Spleen (tissue), 7 donors: ENCODE results near the gene GJC2.

ENCODE experiments used
- CTCF ChIP-seq, 11 experiments: fragments of 200-600 bp in 7 of 11; fragments of 450-650 bp in 4 of 11; sonication (generic) in 4 of 11; IDR thresholded peaks in 8 of 11; conservative IDR thresholded peaks in 3 of 11; 1 replicate in 7 of 11; 2 replicates in 4 of 11; pipeline versions ENCODE4 v1.4.0 to v1.8.0; 2016 to 2021; ENCODE audit warnings: antibody characterized with exemption in 11 of 11, inconsistent platforms in 4 of 11, mild to moderate bottlenecking in 1 of 11
- POLR2A ChIP-seq, 3 donors: fragments of 450-650 bp; IDR thresholded peaks; one replicate each; pipeline ENCODE4 v1.5.1; 2017; ENCODE audit warnings: antibody characterized with exemption in 3 of 3, mild to moderate bottlenecking in 1 of 3
- POLR2AphosphoS5 ChIP-seq, 3 donors: sonication (generic); formaldehyde crosslinking; IDR thresholded peaks; one replicate each; pipeline ENCODE4 v1.5.1; 2017; ENCODE audit warnings: antibody characterized with exemption in 3 of 3
- donor health status: DM: no; HTN: no; CAD: no; lungs with moderate emphysema.
- donor health status: DM: no; HTN: no; CAD: no.
- donor health status: DM: no; HTN: no; CAD: no.

DNA sequence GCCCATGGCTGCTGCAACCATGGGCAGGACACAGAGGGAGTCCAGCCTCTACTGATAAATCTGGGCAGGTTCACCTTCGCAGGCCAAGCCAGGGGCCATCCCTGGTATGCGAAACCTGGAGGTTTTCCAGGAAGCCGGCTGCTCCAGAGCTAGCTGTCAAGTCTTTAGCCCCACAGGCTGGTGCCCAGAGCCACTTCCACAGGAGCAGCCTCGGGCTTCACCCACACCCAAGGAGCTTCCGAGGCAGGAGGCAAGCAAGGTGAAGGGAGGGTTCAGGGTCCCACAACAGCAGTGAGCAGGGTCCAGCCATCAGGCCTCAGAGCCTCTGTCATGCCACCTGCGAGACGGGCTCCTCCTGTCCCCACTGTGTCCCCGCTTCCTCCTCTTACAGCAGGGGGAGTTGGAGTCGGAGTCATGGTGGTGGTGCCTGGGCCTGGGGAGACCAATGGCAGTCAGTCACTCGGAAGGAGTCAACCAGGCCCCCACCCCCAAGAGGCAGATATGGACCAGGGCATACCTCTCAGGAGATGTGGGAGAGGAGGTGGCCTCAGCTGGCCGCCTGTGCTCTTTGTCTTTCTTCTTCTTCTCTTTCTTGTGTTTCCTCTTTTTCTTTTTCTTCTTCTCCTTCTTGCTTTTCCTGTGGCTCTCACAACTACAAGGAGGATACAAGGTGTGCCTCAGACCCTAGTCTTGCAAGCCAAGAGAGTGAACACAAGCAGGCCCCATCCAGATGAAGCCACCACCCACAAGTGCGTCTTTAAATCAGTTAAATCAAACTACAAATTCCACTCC lies 48.7 kb upstream of the GJC2 start:
- TF ChIP-seq CTCF (IDR thresholded peaks at IDR 0.05 in 8 of 11, conservative IDR thresholded peaks at IDR 0.05 in 3 of 11) (no peak), POLR2A (IDR thresholded peaks at IDR 0.05) (no peak), POLR2AphosphoS5 (IDR thresholded peaks at IDR 0.05) (peak; percentile 21 to 58 (median 36))
